Neural cell (in vitro differentiated cells): ENCODE measurements around the gene PBX3.

Source experiments
- EZH2 ChIP-seq: fragments of 200-600, 300-800 bp; shearing (Covaris generic), sonication (generic); IDR thresholded peaks from 2 replicates; pipeline ENCODE4 v1.6.1; 2014; ENCODE audit warnings: antibody characterized with exemption, low read length, borderline replicate concordance, mild to moderate bottlenecking; ENCODE audit not compliant: insufficient read depth, poor library complexity, severe bottlenecking
- TF ChIP-seq, protein P1 (sequence below): fragments of 450-650 bp; IDR thresholded peaks from 2 replicates; pipeline ENCODE4 v1.5.1; 2014; ENCODE audit warnings: antibody characterized with exemption, mild to moderate bottlenecking, moderate library complexity; ENCODE audit not compliant: poor library complexity, severe bottlenecking

GRCh38 chr9:125906893-125907292 is 159.7 kb downstream of the PBX3 start:
- TF ChIP-seq, protein P1, sequence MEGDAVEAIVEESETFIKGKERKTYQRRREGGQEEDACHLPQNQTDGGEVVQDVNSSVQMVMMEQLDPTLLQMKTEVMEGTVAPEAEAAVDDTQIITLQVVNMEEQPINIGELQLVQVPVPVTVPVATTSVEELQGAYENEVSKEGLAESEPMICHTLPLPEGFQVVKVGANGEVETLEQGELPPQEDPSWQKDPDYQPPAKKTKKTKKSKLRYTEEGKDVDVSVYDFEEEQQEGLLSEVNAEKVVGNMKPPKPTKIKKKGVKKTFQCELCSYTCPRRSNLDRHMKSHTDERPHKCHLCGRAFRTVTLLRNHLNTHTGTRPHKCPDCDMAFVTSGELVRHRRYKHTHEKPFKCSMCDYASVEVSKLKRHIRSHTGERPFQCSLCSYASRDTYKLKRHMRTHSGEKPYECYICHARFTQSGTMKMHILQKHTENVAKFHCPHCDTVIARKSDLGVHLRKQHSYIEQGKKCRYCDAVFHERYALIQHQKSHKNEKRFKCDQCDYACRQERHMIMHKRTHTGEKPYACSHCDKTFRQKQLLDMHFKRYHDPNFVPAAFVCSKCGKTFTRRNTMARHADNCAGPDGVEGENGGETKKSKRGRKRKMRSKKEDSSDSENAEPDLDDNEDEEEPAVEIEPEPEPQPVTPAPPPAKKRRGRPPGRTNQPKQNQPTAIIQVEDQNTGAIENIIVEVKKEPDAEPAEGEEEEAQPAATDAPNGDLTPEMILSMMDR = no peak
- no peak for TF ChIP-seq EZH2
